ENCODE results near the gene CTCF. TPM values are rescaled to one million over a fixed set of nuclear protein-coding genes. Genes with fewer than 3 reads are reported as not detected.

CTCF gene
- total RNA-seq, 3 donors from 2014 or later (not counting 1 experiment from before 2014, with no cell fraction given), result 61.4 to 76.7 (median 63.6) TPM

DNA sequence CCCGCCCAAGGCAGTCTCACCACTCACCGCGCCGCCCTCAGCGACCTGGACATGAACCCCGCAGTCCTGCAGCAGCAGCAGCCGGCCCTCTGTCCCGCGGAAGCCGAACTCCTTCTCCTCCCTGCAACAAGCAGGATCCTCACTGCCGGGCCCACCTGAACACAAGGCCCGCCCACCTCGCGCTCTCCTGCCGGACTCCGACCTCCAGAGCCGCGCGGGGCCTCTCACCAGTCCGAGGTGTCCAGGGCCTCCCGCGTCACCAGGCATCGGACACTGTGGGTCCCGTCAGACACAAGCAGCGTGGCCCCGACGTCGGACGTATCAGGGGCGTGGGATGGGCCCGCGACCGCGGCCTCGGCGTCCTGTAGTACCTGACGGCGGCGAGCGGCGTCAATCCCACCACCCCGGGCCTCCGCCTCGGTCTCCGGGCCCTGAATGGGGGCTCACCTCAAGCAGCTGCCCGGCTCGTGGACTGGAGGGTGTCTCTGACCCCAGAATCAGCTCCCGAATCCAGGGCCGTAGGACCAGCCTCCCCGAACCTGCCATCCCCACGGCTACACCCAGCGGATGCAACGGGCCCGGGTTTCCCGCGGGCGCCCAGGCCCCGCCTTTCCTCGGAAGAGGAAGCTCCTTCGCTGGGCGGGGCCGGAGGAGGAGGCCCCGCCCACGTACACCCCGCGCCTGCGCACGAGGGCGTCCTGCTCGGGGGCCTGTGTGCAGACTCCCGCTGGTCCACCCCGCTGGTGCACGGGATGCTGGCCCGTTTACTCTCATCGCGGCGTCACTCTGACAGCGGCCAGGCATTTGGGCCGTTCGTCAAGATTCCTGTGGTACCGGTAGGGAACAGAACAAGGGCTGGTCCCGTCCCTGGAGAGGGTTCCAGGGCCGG is 97.6 kb downstream of the CTCF start, which contains the start of gene ACD:
ACD (minus strand) TSS at position 586 of the 889 bp plus-strand sequence; CDS start at position 546, 40 bp downstream.
- Mint-ChIP-seq H3K9me3 (no peaks in the 10 kb centered on the region), H3K27me3 (ENCODE audit: low read depth in 2 of 2) (no peaks in the 10 kb centered on the region), H3K4me1 (peaks cover 0 to 35% of the 10 kb centered on the region in 2 donors), H3K4me3 (peak within 1 kb of the TSS; percentile 94), H3K36me3 (no peaks in the 10 kb centered on the region), H3K27ac (peak within 1 kb of the TSS; percentile 93 to 94)
- DNase-seq (peak; percentile 95 to 96), ATAC-seq (peak; percentile 75 to 91 (median 78))
- no peaks in the 10 kb centered on the region for H3K9me3 ChIP-seq (ENCODE audit: control insufficient read depth, insufficient read depth, low read length)
- peak within 1 kb of the TSS; percentile 91 for H3K27ac ChIP-seq (ENCODE audit: low read length)
- peak within 1 kb of the TSS; percentile 67 for H3K4me3 ChIP-seq (ENCODE audit: low read length)
- peaks cover 26% of the 10 kb centered on the region for H3K4me1 ChIP-seq (ENCODE audit: control insufficient read depth, insufficient read depth, low read length)
- H3K36me3 ChIP-seq (ENCODE audit: control insufficient read depth, insufficient read depth, low read length), result peaks cover 18% of the 10 kb centered on the region
- no peaks in the 10 kb centered on the region for H3K27me3 ChIP-seq (ENCODE audit: control insufficient read depth, insufficient read depth, low read length)
- intact Hi-C loops (cut with micrococcal nuclease), result loop anchor here (1.0 to 2.0 kb wide), 2 partner anchors 97 to 180 kb away; partner anchors contain the start of gene CTCF
- under 1% methylated on average over 83 of the region's 83 CpGs for WGBS (ENCODE audit: insufficient coverage)
- no peak for TF ChIP-seq CTCF (IDR thresholded peaks at IDR 0.05)

GRCh38 chr16:67660564-67661028 is 98.3 kb downstream of the CTCF start, which contains the start of gene PARD6A:
TSS of gene PARD6A (plus strand) at chr16:67660960. CDS start at chr16:67661039, 79 bp downstream.
- Histone ChIP-seq H3K4me1 (ENCODE audit: control insufficient read depth, insufficient read depth, low read length) (peaks cover 26% of the 10 kb centered on the region), H3K27me3 (ENCODE audit: control insufficient read depth, insufficient read depth, low read length) (no peaks in the 10 kb centered on the region), H3K4me3 (ENCODE audit: low read length) (peak within 1 kb of the TSS; percentile 67), H3K27ac (ENCODE audit: low read length) (peak within 1 kb of the TSS; percentile 91), H3K9me3 (ENCODE audit: control insufficient read depth, insufficient read depth, low read length) (no peaks in the 10 kb centered on the region), H3K36me3 (ENCODE audit: control insufficient read depth, insufficient read depth, low read length) (peaks cover 18% of the 10 kb centered on the region)
- intact Hi-C loops (cut with micrococcal nuclease), result loop anchor here (1.0 to 2.0 kb wide), 2 partner anchors 98 to 180 kb away; partner anchors contain the start of gene CTCF
- Mint-ChIP-seq H3K36me3 (no peaks in the 10 kb centered on the region), H3K27me3 (ENCODE audit: low read depth in 2 of 2) (no peaks in the 10 kb centered on the region), H3K4me1 (peaks cover 0 to 33% of the 10 kb centered on the region in 2 donors), H3K9me3 (no peaks in the 10 kb centered on the region), H3K4me3 (peak within 1 kb of the TSS; percentile 94), H3K27ac (peak within 1 kb of the TSS; percentile 93 to 94)
- ATAC-seq (peak; percentile 78 to 92 (median 85)), DNase-seq (peak; percentile 87 to 98)
- under 1% methylated on average over 48 of the region's 48 CpGs for WGBS (ENCODE audit: insufficient coverage)
- TF ChIP-seq CTCF (IDR thresholded peaks at IDR 0.05), result no peak

- no peak for TF ChIP-seq CTCF (IDR thresholded peaks at IDR 0.05)
- no peaks in the 10 kb centered on the region for H3K36me3 Mint-ChIP-seq
- peak overlapping the region; percentile 47 for H3K4me3 ChIP-seq (ENCODE audit: low read length)
- peaks cover 0 to 31% of the 10 kb centered on the region in 2 donors for H3K4me1 Mint-ChIP-seq
- peak overlapping the region; percentile 93 to 94 for H3K27ac Mint-ChIP-seq
- H3K4me1 ChIP-seq (ENCODE audit: control insufficient read depth, insufficient read depth, low read length), result peaks cover 32% of the 10 kb centered on the region
- ATAC-seq, result peak in 1 of 3 donors; percentile 6
- peak in 1 of 2 donors; percentile 59 for DNase-seq
- H3K27ac ChIP-seq (ENCODE audit: low read length), result peak overlapping the region; percentile 78
- intact Hi-C loops (cut with micrococcal nuclease), result loop anchor here (2.0 kb wide), 1 partner anchor 98 kb away; the partner anchor contains the start of gene CTCF
- no peaks in the 10 kb centered on the region for H3K27me3 Mint-ChIP-seq (ENCODE audit: low read depth in 2 of 2)
- H3K9me3 Mint-ChIP-seq, result no peaks in the 10 kb centered on the region
- H3K36me3 ChIP-seq (ENCODE audit: control insufficient read depth, insufficient read depth, low read length), result peaks cover 15% of the 10 kb centered on the region
- no peaks in the 10 kb centered on the region for H3K9me3 ChIP-seq (ENCODE audit: control insufficient read depth, insufficient read depth, low read length)
- 17% methylated on average over 39 of the region's 39 CpGs for WGBS (ENCODE audit: insufficient coverage)
- H3K4me3 Mint-ChIP-seq, result peak overlapping the region; percentile 79
- H3K27me3 ChIP-seq (ENCODE audit: control insufficient read depth, insufficient read depth, low read length), result no peaks in the 10 kb centered on the region
Measured at GRCh38 chr16:67661101-67661761, 98.9 kb downstream of the CTCF start.
